NCI-H2107 treated with DMSO at 0.1 percent for 48 hours (cell line): ENCODE results near the gene VGF.
"Not testable (repeated sequence)": the region's sequence is repeated elsewhere in the genome, so short reads cannot be mapped to it uniquely, and the experiment has no call there.

Experiments
- DNase-seq: peaks from one replicate; lab custom pipeline; 2025; ENCODE audit not compliant: unreplicated experiment; lab: John Stamatoyannopoulos, UW

VGF gene

GRCh38 chr7:101120315-101120714 is 45.1 kb downstream of the VGF start:
- no peak for DNase-seq

- no peak for DNase-seq
Measured at GRCh38 chr7:101119876-101120275, 45.5 kb downstream of the VGF start.

- DNase-seq: no peak
Measured at GRCh38 chr7:101118856-101119255, 46.5 kb downstream of the VGF start.

- DNase-seq: no peak
Measured at GRCh38 chr7:101116898-101117297, 48.5 kb downstream of the VGF start.

GRCh38 chr7:101115215-101115614 is 50.2 kb downstream of the VGF start:
- DNase-seq: no peak

- DNase-seq: no peak
Measured at GRCh38 chr7:101114492-101114891, 50.9 kb downstream of the VGF start.

- DNase-seq: no peak
Measured at GRCh38 chr7:101113836-101114235, 51.5 kb downstream of the VGF start.

- DNase-seq: not testable (repeated sequence)
Measured at GRCh38 chr7:101113140-101113539, 52.2 kb downstream of the VGF start.
